Epidermal melanocyte (primary cell): ENCODE data around the gene TIMM29.

ENCODE experiments used
- DNase-seq: peaks from one replicate; pipeline ENCODE4 v3.0.0; 2011; ENCODE audit warnings: low spot score; ENCODE audit not compliant: insufficient read length

The TIMM29 gene

DNA sequence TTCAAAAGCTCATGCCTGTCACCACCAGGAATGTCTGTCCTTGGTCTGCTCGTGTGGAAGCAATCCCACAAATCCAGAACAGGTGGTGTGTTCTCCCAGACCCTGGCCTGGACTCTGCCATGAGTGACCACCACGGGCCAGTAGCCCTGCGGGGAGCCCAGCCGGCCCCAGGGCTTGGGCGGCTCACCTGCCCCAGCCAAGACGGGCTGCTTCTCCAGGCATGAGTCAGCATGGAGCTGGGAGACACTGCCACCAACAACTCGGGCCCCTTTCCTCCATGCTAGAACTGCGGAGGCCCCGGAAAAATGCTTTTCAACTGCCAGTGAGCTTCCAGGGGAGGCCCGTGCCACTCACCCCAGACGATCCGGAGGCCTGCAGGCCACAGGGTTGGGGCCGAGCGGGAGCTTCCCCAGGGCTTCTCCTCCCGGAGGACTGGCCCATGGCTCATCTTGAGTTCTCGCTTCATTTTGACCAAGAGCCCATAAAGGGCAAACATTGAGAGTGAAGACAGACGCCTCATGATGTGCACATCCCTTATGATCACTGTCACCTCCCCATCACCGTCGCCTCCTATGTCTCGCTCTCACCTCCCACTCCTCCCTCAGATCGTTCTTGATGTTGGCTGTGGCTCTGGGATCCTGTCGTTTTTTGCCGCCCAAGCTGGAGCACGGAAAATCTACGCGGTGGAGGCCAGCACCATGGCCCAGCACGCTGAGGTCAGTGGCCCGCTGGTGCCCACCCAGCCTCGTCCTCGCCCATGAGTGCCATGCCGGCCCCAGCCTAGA is 16.8 kb upstream of the TIMM29 start:
- DNase-seq = no peak

DNA sequence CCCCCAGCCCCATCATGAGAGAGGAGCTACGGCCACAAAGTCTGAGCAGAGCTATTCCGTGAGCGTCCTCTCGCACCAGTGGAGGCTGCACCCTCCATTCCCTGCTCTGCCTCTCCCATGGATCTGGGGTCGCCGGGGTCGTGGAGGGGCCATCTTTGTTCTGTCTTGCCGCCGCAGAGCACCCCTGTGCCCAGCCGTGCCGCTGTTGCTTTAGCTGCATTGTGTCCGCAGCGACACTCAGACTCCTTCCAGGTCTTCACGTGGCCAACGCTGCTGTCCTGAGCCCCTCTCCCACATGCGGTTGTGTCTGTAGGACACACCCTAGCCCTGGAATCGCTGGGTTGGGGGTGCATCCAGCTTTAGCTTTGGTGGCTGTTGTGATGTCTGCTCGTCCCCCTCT is 16.0 kb upstream of the TIMM29 start:
- DNase-seq = no peak

DNA sequence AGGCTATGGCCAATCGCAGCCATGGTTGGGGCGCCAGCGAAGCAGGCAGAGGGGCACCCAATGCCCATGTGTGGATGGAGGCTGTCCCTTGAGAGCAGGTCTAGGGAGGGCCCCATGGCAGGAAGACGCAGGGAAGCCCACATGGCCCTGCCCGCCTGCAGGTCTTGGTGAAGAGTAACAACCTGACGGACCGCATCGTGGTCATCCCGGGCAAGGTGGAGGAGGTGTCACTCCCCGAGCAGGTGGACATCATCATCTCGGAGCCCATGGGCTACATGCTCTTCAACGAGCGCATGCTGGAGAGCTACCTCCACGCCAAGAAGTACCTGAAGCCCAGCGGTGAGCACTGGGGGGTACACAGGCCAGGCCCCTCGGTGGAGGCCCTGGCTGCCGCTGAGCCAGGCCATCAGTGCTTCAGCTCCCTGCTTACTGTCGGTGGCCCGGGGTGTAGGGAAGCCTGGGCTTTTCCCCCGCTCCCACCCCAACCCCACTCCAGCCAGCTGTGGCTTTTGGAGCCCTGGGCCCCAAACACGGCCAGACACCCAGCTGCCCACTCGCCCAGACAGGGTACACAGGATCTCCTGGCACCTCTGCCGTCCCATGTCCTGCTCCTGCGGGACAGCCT is 14.8 kb upstream of the TIMM29 start:
- DNase-seq = no peak

DNA sequence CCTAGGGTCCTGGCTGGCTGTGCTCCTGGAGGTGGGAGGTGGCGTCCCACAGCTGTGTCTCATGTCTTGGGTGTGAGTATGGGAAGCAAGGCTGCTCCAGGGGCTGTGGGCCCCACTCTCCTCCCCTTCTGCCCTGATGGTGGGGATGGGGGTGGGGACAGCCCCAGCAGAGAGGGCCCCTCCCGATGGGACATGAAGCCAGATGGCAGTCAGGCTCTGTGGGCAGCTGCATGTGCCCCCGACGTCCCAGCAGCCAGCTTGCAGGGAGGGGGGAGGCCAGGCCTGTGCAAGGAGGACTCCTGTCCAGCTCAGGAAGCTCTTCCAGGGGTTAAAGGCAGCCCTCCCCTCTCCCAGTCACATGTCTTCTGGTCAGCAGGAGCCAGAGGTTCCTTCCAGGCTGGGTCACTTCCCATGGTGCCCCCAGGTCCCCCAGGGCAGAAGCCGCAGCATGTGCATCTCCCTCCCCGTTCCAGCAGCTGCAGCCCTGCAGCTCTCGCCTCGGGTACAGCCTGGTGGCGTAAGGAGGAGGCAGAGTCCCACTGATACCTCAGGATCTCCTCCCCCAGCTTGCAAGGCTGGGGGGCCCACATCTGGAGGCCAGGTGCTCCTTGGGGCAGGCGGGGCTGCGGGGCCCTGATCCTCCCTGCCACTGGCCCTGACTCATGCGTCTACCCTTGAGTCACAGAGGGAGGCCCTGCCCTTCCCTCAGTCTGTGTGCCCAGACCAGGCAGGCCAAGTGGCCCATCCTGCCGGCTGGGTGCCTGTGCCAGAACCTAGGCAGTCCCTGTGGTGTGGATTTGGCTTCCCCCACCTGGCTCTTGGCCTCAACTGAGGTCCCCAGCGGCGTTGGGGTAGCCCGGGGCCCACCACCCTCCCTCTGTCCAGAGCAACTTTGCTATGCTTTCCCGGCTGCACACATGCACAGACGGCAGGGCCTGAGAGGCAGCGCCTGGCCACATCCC is 13.2 kb upstream of the TIMM29 start:
- DNase-seq = peak; percentile 60

DNA sequence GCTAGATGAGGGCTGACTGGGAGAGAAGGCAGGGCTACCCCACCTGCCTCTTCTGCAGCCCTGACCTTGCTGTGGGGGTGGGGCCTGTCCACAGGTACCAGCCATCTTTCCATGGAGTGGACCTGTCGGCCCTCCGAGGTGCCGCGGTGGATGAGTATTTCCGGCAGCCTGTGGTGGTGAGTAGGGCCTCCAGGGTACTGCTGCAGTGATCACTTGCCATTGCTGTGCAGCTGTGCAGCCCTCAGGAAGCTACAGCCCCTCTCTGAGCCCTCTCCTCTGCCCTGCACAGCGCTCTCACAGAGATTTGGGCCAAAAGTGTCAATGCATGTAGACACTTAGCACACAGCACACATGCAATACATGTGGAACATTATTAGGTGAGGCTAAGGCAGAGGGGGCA is 12.0 kb upstream of the TIMM29 start:
- no peak for DNase-seq

DNA sequence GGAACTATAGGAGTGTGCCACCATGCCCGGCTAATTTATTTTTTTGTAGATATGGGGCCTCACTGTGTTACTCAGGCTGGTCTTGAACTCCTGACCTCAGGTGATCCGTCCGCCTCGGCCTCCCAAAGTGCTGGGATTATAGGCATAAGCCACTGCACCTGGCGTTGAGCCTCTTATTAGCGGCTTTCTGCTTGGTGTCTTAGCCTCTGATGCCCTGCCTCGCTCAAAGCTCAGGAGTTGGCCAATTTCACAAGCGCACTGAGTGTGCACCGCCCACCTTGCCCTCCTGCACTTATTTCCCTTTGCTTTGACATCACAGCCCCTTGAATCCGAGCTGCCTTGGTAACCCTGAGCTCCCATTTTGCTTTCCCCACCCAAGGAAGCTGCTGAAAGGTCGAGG is 10.3 kb upstream of the TIMM29 start:
- no peak for DNase-seq

DNA sequence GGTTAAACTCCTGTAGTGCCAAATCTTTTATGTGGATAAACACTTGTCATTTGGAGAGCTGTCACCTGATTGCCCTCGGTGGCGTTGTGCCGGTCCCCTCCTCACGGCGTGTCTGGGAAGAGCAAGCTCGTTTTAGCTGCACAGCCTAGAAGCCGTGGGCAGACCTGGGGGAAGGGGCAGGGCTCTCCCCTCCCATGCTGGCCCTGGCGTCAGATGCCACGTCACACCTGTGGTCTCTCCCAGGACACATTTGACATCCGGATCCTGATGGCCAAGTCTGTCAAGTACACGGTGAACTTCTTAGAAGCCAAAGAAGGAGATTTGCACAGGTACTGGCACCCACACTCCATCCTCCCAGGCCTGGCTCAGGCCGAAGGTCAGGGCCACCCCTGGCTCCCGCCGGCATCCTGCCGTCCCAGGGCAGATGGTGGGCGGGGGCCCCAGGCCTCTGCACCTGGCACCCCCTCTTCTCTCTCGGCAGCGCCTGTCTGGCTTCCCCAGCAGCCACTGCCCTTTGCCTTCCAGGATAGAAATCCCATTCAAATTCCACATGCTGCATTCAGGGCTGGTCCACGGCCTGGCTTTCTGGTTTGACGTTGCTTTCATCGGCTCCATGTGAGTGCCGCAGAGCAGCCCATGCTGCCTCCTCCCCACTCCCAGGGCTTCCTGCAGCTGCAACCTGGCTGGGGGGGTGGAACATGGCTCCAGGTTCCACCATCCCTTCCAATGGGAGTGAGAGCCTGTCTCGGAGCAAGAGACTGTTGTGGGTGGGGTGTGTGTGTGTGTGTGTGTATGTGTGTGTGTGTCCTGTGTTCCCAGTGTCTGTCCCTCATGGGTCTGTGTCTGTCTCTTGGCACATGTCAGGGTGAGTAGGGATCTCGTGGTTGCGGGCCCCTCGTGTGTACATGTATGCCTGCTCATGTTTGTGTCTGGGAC is 9.0 kb upstream of the TIMM29 start:
- DNase-seq = no peak

DNA sequence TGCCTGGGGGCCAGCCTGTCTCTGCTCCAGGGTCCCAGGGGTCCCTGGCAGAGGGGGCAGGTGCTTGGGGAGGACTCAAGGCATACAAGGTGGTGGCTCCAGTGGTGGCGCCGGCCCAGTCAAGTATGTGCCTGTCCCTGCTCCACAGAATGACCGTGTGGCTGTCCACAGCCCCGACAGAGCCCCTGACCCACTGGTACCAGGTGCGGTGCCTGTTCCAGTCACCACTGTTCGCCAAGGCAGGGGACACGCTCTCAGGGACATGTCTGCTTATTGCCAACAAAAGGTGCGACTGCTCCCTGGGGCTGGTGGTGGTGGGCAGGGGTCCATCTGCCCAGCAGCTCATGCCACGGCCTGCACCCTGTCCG is 8.3 kb upstream of the TIMM29 start:
- DNase-seq = no peak

DNA sequence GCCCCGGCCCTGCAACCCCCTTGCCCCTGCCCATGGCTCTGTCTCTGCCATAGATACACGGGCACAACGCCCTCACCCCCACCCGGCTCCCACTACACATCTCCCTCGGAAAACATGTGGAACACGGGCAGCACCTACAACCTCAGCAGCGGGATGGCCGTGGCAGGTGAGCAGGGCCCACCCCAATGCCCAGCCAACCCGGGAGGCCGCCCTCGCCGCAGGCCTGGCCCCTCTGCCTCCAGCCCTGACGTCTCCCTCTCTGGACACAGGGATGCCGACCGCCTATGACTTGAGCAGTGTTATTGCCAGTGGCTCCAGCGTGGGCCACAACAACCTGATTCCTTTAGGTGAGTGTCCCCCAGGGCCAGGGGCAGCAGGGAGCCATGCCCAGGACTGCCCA is 7.8 kb upstream of the TIMM29 start:
- DNase-seq = no peak

DNA sequence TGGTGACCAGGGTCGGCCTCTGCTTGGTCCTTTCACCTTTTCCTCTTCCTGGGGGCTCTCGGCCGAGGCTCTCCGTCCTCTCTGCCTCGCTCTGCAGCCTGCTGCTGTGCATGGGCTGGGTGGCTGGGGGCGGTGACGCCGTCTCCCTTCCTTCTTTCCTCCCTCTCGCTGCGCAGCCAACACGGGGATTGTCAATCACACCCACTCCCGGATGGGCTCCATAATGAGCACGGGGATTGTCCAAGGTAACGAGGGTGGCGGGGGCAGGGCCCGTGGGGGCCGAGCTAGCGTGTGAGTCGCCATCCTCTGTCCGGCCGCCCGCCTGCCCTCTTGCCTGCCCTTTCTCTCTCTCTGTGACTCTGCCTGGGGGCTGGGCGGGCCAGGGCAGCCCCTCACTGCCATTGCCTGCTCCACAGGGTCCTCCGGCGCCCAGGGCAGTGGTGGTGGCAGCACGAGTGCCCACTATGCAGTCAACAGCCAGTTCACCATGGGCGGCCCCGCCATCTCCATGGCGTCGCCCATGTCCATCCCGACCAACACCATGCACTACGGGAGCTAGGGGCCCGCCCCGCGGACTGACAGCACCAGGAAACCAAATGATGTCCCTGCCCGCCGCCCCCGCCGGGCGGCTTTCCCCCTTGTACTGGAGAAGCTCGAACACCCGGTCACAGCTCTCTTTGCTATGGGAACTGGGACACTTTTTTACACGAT is 7.3 kb upstream of the TIMM29 start:
- DNase-seq = no peak

DNA sequence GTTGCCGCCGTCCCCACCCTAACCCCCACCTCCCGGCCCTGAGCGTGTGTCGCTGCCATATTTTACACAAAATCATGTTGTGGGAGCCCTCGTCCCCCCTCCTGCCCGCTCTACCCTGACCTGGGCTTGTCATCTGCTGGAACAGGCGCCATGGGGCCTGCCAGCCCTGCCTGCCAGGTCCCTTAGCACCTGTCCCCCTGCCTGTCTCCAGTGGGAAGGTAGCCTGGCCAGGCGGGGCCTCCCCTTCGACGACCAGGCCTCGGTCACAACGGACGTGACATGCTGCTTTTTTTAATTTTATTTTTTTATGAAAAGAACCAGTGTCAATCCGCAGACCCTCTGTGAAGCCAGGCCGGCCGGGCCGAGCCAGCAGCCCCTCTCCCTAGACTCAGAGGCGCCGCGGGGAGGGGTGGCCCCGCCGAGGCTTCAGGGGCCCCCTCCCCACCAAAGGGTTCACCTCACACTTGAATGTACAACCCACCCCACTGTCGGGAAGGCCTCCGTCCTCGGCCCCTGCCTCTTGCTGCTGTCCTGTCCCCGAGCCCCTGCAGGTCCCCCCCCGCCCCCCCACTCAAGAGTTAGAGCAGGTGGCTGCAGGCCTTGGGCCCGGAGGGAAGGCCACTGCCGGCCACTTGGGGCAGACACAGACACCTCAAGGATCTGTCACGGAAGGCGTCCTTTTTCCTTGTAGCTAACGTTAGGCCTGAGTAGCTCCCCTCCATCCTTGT is 6.5 kb upstream of the TIMM29 start:
- DNase-seq = no peak

DNA sequence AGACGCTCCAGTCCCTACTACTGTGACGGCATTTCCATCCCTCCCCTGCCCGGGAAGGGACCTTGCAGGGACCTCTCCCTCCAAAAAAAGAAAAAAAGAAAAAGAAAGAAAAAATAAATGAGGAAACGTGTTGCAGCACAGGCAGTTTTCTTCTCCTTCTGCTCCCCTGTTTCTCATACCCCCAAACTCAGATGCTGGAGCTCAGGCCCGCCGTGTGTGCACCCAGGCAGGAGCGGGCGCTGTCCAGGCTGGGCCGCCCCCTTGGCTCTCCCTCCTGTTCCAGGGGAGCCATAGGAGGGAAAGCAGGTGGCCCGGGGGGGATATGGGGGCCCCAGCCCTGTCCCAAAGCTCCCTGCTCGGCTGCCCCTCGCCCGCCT is 6.0 kb upstream of the TIMM29 start:
- DNase-seq = no peak

DNA sequence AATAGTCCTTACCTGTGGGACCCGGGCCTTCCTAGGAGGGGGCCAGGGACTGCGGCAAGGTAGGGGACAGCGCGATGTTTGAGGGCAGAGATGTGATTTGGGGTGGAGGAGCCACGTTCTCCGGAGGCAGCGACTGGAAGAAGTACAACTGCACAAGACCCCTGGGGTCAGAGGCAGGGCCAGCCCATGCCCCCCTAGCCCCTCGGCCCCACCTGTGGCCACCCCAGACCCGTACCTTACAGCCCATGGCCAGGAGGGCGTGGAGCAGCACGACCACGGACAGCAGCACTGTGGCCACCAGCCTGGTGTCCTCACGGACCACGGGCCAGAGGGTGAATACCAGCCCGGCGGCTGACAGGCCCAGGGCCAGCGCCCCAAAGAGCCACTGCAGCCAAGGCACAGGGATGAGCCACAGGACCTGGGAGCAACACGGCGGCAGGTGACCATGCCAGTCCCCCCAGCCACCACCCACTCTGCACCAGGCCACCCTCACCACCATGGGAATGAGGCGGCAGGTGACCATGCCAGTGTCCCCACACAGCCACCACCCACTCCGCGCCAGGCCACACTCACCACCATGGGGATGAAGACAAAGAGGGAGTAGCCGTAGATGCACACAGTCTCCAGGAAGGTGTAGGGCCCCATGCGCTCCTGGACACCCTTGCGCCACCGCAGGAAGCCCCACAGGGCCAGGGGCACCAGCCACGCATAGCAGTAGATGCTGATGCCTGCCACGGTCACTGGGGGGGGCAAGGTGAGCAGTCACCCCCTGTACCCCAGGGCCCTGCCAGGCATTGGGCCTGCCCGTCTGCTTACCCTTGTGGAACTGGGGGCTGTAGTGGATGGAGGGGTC is 5.1 kb upstream of the TIMM29 start:
- no peak for DNase-seq

DNA sequence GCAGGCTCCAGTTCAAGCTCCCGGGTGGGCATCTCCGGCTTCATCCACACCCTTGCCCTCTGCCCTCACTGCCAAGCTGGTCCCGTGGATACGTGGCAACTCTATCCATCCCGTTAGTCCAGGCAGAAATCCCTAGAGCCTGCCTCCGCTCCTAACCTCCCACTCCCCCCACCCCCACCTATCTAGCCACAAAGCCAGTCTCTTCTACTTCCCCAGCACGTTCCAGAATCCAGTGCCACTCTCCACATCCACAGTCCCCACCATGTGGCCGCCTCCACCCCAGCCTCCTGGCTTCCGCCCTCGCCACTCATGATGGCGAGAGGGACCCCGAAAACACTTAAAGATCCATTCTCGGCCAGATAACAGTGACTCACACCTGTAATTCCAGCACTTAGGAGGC is 4.0 kb upstream of the TIMM29 start:
- DNase-seq = no peak

DNA sequence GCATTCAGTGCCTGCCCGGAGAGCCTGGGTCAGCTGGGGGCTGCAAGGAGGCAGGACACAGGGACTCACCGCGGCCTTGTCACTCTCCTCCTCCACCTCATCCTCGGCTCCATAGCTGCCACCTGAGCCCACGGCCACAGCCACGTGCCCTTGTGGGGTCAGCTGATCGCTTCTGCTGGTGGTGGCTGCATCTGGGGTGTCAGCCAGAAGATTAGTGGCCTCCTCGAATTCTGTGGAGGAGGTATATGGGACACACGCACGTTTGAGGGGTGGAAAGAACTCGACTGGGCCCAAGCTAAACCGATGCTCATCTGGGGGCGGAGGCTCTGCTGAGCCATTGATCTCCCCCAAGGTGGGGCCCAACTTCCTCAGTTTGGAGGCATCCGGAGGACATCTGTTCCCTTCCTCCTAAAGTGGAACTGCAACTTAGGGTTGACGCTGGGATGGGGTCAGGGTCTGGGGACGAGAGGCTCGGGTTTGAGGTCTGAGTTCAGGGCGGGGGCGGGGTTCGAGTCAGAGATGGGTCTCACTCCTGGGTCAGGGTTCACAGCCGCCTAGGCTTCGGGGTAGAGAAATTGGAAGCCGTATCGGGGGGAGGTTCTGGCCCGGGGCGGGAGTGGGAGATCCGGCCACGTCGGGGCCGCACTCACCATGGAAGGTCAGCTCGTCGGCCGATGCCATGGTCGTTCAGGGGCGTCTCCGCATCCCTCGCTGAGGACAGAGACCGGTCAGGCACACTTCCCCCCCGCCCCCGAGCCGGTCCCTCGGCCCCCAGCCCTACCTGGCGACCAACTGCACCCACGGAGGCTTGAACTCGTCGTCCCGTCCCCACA is 665 bp upstream of the TIMM29 start:
- DNase-seq = no peak

DNA sequence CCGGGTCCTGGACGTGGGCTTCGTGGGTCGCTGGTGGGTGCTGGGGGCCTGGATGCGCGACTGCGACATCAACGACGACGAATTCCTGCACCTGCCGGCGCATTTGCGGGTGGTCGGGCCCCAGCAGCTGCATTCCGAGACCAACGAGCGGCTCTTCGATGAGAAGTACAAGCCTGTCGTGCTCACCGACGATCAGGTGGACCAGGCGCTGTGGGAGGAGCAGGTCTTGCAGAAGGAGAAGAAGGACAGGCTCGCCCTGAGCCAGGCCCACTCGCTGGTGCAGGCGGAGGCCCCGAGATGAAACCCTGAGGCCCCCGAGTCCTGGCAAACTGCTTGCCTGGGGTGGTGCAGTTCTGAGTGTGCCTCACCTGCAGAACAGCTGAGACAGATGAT is 787 bp downstream of the TIMM29 start:
- no peak for DNase-seq

DNA sequence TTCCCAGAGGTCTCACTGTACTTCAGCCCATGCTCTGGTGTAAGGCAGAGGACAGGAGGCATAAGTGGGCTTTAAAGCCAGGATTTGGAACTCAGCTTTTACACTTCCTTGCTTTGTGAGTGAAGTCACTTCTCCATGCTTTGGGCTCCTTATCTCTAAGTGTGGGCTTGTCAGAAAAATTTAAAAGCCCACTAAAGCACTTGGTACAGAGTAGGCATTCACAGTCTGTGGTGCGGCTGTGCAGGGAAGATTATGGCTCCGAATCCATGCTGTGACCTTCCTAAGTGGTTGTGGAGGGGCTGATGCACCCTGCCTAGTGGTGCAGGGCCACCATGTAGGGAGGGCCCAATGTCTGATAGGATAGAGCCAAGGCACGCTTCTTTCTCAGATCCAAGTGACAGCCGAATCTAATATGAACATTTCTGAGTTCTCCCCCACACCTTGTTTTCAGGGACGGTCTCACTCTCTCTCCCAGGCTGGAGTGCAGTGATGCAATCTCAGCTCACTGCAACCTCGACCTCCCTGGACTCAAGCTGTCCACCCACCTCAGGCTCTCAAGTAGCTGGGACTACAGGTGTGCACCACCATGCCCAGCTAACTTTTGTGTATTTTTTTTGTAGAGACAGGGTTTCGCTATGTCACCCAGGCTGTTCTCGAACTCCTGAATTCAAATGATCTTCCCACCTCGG is 6.9 kb downstream of the TIMM29 start:
- no peak for DNase-seq
